Measurements from ENCODE around the gene DLD.

The DLD gene

DNA sequence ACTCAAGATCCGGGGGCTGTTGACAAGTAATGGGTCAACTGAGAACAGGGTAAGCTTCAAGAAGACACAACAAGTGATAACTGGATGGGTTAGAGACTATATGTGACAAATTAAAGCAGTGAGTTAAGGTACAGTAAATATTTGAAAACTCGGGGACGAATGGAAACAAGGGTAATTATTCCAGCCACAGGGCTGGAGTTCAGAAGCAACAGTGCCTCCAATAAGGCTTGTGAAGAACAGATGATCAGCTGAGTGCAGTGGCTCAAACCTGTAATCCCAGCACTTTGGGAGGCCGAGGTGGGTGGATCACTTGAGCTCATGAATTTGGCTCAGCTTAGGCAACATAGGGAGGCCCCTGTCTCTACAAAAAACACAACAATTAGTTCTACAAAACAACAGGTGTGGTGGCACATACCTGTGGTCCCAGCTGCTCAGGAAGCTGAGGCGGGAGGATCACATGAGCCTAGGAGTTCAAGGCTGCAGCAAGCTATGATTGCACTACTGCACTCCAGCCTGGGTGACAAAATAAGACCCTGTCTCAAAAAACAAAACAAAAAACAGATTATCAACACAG lies 20.5 kb upstream of the DLD start:
- CTCF ChIA-PET: interaction anchor here (1.2 kb wide), 1 partner anchor 9 kb away, joined by 3 read pairs; no protein-coding TSS in a partner anchor

DNA sequence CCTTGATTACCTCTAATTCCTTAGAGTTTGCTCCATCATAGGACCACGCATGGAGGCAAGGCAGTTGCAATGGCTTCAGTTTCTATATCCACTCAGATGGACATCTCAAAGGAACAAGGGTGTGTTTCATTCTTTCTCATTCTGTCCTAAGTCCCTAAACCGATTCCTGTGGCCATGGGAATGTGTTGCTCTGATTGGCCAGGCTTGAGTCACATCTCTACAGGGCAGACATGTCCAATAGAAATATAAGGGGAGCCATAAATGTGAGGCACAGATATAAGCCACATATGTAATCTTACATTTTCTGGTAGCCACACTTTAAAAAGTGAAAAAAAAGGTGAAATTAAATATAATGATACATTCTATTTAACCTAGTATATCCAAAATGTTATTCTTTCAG lies 16.9 kb upstream of the DLD start:
- DNase-seq (ENCODE audit: low spot score): no peak
- ChIA-PET POLR2A (ENCODE audit: low non-redundant PET) (no interaction called here), CTCF (interaction anchor here (0.5 to 1.0 kb wide), 3 partner anchors 9 to 376 kb away, joined by 3 to 5 read pairs (median 3); partner anchors contain the start of gene CBLL1)
- TF ChIP-seq, protein P1, sequence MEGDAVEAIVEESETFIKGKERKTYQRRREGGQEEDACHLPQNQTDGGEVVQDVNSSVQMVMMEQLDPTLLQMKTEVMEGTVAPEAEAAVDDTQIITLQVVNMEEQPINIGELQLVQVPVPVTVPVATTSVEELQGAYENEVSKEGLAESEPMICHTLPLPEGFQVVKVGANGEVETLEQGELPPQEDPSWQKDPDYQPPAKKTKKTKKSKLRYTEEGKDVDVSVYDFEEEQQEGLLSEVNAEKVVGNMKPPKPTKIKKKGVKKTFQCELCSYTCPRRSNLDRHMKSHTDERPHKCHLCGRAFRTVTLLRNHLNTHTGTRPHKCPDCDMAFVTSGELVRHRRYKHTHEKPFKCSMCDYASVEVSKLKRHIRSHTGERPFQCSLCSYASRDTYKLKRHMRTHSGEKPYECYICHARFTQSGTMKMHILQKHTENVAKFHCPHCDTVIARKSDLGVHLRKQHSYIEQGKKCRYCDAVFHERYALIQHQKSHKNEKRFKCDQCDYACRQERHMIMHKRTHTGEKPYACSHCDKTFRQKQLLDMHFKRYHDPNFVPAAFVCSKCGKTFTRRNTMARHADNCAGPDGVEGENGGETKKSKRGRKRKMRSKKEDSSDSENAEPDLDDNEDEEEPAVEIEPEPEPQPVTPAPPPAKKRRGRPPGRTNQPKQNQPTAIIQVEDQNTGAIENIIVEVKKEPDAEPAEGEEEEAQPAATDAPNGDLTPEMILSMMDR (conservative IDR thresholded peaks at IDR 0.05; ENCODE audit: low read depth): no peak
- no peak overlapping the region for H3K27ac ChIP-seq

More for the DNA sequence above, 20.5 kb upstream of the DLD start:
- TF ChIP-seq, protein P1 (conservative IDR thresholded peaks at IDR 0.05; ENCODE audit: low read depth): no peak
- POLR2A ChIA-PET (ENCODE audit: low non-redundant PET): no interaction called here
- no peak for DNase-seq (ENCODE audit: low spot score)
- no peak overlapping the region for H3K27ac ChIP-seq

DNA sequence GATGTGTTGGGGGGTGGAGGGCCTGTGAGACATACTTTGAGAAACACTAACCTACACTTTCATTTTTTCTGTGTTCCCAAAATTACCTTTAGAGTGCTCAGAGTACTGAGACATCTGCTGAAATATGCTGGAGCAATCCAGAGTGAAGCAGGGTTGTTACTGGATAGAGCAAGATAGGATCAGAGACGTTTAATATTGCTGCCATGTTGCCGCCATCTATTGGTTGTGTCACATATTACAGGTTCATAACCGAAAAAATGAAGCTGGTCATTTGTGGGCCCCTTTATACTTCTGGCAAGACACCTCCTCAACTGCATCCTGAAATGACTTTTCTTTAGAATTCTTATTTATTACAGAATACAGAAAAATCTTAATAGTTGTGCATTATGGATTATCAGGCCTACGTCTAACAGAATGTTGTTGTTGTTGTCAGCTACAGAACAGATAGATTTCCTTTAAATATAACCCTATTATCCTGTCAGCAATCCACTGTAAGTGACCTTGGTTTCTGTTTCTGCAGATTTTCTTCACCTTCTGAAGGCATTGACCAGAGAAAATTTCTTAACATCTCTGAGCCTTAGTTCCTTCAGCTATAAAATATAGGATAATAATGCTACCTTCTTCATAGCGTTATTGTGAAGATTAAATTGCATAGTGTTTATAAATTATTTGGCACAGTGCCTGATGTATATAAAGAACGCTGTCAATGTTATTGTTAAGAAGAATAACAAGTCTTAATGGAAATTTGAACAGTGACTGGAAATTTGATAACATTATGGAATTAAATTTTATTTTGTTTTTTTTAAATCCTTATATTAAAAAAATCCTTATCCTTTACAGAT lies 16.2 kb upstream of the DLD start:
- POLR2A ChIA-PET (ENCODE audit: low non-redundant PET): no interaction called here
- DNase-seq (ENCODE audit: low spot score): peak; percentile 57
- CTCF ChIA-PET: interaction anchor here (0.5 to 1.0 kb wide), 19 partner anchors 10 to 1082 kb away, joined by 3 to 6 read pairs (median 3); partner anchors contain the start of genes CBLL1, DLD and SLC26A3
- TF ChIP-seq, protein P1 (conservative IDR thresholded peaks at IDR 0.05; ENCODE audit: low read depth): peak; percentile 85
- no peak overlapping the region for H3K27ac ChIP-seq

DNA sequence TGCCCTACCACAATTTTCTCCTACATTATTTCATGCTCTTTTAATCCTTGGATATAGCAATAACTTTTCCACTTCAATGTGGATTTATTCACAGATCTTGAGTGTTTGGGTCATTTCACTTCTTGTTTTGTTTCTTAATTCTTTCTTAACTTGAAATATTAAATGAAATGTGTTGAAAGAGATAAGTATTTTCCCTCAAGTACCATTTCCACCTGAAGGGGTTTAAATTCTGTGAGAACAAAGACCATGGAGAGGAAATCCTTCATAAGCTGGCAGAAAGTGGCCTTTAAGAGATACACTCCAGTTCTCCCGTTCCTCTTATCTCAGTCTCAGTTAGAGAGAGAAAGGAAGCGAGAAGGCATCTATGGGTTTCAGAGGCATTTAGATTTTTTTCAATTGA lies 14.1 kb upstream of the DLD start:
- POLR2A ChIA-PET (ENCODE audit: low non-redundant PET): no interaction called here
- no peak overlapping the region for H3K27ac ChIP-seq
- DNase-seq (ENCODE audit: low spot score): no peak
- TF ChIP-seq, protein P1 (conservative IDR thresholded peaks at IDR 0.05; ENCODE audit: low read depth): no peak
- CTCF ChIA-PET: no interaction called here

DNA sequence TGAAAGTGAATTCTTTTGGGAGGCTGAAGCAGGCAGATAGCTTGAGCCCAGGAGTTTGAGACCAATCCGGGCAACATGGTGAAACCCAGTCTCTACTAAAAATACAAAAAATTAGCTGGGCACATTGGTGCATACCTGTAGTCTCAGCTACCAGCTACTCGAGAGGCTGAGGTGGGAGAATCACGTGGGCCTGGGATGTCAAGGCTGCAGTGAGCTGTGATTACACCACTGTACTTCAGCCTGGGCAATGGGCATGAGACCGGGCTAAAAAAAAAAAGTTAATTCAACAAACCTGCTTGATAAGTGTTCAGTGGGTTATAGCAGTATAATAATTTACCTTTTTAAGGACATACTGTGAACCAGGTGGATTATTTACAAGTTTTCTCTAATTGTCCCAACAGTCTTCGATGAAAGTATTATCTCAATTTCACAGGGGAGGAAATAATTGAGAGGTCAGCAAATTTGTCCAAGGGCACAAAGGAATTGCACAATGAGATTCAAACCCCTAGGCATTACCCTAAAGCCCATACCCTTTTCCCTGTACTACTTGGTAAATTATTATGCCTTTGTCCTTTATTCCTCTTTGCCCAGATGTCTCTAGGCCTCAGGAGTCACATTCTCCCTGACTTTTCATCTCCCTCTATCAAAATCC lies 13.1 kb upstream of the DLD start:
- H3K27ac ChIP-seq: no peak overlapping the region
- TF ChIP-seq, protein P1 (conservative IDR thresholded peaks at IDR 0.05; ENCODE audit: low read depth): no peak
- ChIA-PET CTCF (interaction anchor here (0.7 kb wide), 1 partner anchor 10 kb away, joined by 3 read pairs; no protein-coding TSS in a partner anchor), POLR2A (ENCODE audit: low non-redundant PET) (no interaction called here)
- DNase-seq (ENCODE audit: low spot score): no peak

DNA sequence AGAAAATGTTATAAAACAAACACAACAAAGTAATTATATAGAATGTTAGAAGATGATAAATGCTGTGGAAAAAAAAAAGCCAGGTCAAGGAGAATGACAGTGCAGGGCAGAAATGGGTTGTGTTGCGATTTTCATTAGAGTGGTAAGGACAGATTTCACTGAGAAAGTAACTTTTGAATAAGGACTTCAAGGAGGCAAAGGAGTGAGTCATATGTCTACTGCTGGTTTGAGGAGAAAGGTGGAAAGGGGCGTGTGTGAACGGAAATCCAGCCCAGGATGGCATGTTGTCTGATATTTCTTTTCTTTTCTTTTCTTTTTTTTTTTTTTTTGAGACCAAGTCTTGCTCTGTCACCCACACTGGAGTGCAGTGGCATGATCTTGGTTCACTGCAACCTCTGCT lies 12.3 kb upstream of the DLD start:
- ChIA-PET CTCF (interaction anchor here (0.5 to 1.2 kb wide), 10 partner anchors 8 to 673 kb away, joined by 3 to 4 read pairs (median 3); partner anchors contain the start of gene BCAP29), POLR2A (ENCODE audit: low non-redundant PET) (no interaction called here)
- TF ChIP-seq, protein P1 (conservative IDR thresholded peaks at IDR 0.05; ENCODE audit: low read depth): no peak
- H3K27ac ChIP-seq: no peak overlapping the region
- no peak for DNase-seq (ENCODE audit: low spot score)
